Erythroblast (primary cell): Measurements from ENCODE around the gene ENPP4.

ENCODE experiments used
- GATA1 ChIP-seq: IDR thresholded peaks from 2 replicates; pipeline ENCODE4 v1.6.1; 2011; ENCODE audit warnings: low read depth, mild to moderate bottlenecking, control low read depth, low read length, moderate library complexity
- POLR2A ChIP-seq: IDR thresholded peaks from 2 replicates; pipeline ENCODE4 v1.6.1; 2011; ENCODE audit warnings: mild to moderate bottlenecking, low read length

- no peak for TF ChIP-seq POLR2A
- no peak for TF ChIP-seq GATA1
Observed at GRCh38 chr6:46090115-46091079, 39.4 kb upstream of the ENPP4 start.
